ENCODE measurements around the gene INPP4B.

INPP4B gene

GRCh38 chr4:142683503-142683902 is 162.6 kb downstream of the INPP4B start:
- TF ChIP-seq CTCF (IDR thresholded peaks at IDR 0.05; ENCODE audit: insufficient read depth, low read length, missing control alignments), result no peak
- POLR2A ChIA-PET, result no interaction called here
- CTCF ChIA-PET, result interaction anchor here (1.9 kb wide), 1 partner anchor 330 kb away, joined by 5 read pairs; no protein-coding TSS in a partner anchor
- no peak overlapping the region for H3K4me3 ChIP-seq (ENCODE audit: low read depth, low read length)
- DNase-seq (ENCODE audit: low read depth, low spot score), result no peak

GRCh38 chr4:142671516-142671915 is 174.6 kb downstream of the INPP4B start:
- no peak for TF ChIP-seq CTCF (IDR thresholded peaks at IDR 0.05; ENCODE audit: insufficient read depth, low read length, missing control alignments)
- no peak for DNase-seq (ENCODE audit: low read depth, low spot score)
- ChIA-PET CTCF (interaction anchor here (1.1 to 1.6 kb wide), 2 partner anchors 8 to 12 kb away, joined by 3 read pairs; no protein-coding TSS in a partner anchor), POLR2A (no interaction called here)
- H3K4me3 ChIP-seq (ENCODE audit: low read depth, low read length), result no peak overlapping the region

- no peak overlapping the region for H3K4me3 ChIP-seq (ENCODE audit: low read depth, low read length)
- no peak for TF ChIP-seq CTCF (IDR thresholded peaks at IDR 0.05; ENCODE audit: insufficient read depth, low read length, missing control alignments)
- CTCF ChIA-PET, result no interaction called here
- POLR2A ChIA-PET, result no interaction called here
- DNase-seq (ENCODE audit: low read depth, low spot score), result peak; percentile 16
These were observed 182.3 kb downstream of the INPP4B start for GRCh38 chr4:142663828-142664227.

GRCh38 chr4:142660728-142661127 is 185.4 kb downstream of the INPP4B start:
- no peak overlapping the region for H3K4me3 ChIP-seq (ENCODE audit: low read depth, low read length)
- DNase-seq (ENCODE audit: low read depth, low spot score), result no peak
- CTCF ChIA-PET, result interaction anchor here (1.5 kb wide), 1 partner anchor 11 kb away, joined by 3 read pairs; no protein-coding TSS in a partner anchor
- POLR2A ChIA-PET, result no interaction called here
- TF ChIP-seq CTCF (IDR thresholded peaks at IDR 0.05; ENCODE audit: insufficient read depth, low read length, missing control alignments), result no peak

GRCh38 chr4:142656178-142656577 is 189.9 kb downstream of the INPP4B start:
- CTCF ChIA-PET, result no interaction called here
- TF ChIP-seq CTCF (IDR thresholded peaks at IDR 0.05; ENCODE audit: insufficient read depth, low read length, missing control alignments), result no peak
- no peak overlapping the region for H3K4me3 ChIP-seq (ENCODE audit: low read depth, low read length)
- DNase-seq (ENCODE audit: low read depth, low spot score), result no peak
- POLR2A ChIA-PET, result no interaction called here

GRCh38 chr4:142648378-142648777 is 197.7 kb downstream of the INPP4B start:
- TF ChIP-seq CTCF (IDR thresholded peaks at IDR 0.05; ENCODE audit: insufficient read depth, low read length, missing control alignments), result no peak
- POLR2A ChIA-PET, result no interaction called here
- no peak for DNase-seq (ENCODE audit: low read depth, low spot score)
- no peak overlapping the region for H3K4me3 ChIP-seq (ENCODE audit: low read depth, low read length)
- CTCF ChIA-PET, result no interaction called here

Data from AG04449 (cell line).